Peyer's patch (tissue), 4 donors: ENCODE results near the gene FAM120A.
A peak's percentile ranks its signal among the peaks of the same experiment; 100 is the strongest.

ENCODE experiments used
- CTCF ChIP-seq, 6 experiments: fragments of 450-650 bp in 4 of 6; fragments of 200-600 bp in 2 of 6; sonication (generic) in 1 of 6; IDR thresholded peaks; one replicate each; pipeline ENCODE4 v1.5.1; 2017 to 2019; ENCODE audit warnings: antibody characterized with exemption in 6 of 6, mild to moderate bottlenecking in 3 of 6, moderate library complexity in 1 of 6
- POLR2A ChIP-seq, 2 donors: fragments of 450-650 bp; IDR thresholded peaks; one replicate each; pipeline ENCODE4 v1.5.1; 2017; ENCODE audit warnings: antibody characterized with exemption in 2 of 2, mild to moderate bottlenecking in 2 of 2, moderate library complexity in 2 of 2

- TF ChIP-seq POLR2A (IDR thresholded peaks at IDR 0.05) (no peak), CTCF (IDR thresholded peaks at IDR 0.05) (peak in 2 of 6 experiments; percentile 13 to 34)
These were observed 141.1 kb downstream of the FAM120A start for GRCh38 chr9:93592643-93593021.
